ENCODE measurements around the gene BOD1L1.

The BOD1L1 gene

GRCh38 chr4:13535118-13535517, 92.4 kb downstream of the BOD1L1 start:
- no peak overlapping the region for H3K4me3 ChIP-seq (ENCODE audit: low read depth in 1 of 5, low read length in 5 of 5)
- H3K27ac ChIP-seq (ENCODE audit: low read depth, low read length) = no peak overlapping the region
- no peak overlapping the region for H3K9ac ChIP-seq (ENCODE audit: low read length in 5 of 5)
- peaks cover 72 to 96% (median 89%) of the 10 kb centered on the region in 5 donors for H3K27me3 ChIP-seq (ENCODE audit: control insufficient read depth in 5 of 5, insufficient read depth in 4 of 5, low read length in 5 of 5)
- no peaks in the 10 kb centered on the region for H3K9me3 ChIP-seq (ENCODE audit: control insufficient read depth in 5 of 5, low read length in 5 of 5)
- no peaks in the 10 kb centered on the region for H3K36me3 ChIP-seq (ENCODE audit: control insufficient read depth in 5 of 5, insufficient read depth in 5 of 5, low read length in 5 of 5)
- peaks cover 0 to 16% (median 12%) of the 10 kb centered on the region in 5 donors for H3K4me1 ChIP-seq (ENCODE audit: control insufficient read depth in 5 of 5, insufficient read depth in 5 of 5, low read length in 5 of 5)

DNA sequence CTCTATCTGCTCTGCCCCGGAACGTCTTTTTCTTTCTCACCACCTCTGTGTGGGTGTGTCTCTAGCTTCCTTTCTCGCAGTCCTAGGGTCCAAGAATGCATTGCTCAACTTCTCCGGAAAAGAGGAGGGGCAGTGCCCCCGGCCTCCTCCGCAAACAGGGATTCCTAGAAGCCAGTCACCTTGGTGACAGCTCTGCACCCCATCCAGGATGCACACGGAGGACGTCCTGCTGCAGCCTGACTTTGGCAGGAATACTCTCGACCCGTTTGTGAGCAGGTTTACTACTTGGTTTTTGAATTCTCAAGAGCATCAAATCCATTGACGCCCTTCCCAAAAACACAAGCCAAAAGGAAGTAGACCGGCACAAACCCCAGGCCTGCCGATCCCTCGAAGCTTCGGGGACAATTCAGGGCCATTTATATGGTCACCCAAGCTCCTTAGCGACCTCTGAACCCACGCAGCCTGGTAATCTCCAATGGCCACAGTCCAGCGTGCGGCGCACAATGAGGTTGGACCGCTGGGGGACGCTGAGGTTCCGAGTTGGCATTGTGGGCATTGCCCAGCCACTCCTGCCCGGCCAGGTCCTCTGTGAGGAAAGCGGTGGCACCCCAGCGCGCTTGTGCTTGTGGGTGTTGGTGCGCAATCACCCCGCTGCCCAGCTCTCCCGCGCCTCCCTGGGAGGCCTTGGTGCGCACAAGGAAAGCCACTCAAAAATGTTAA, 93.0 kb downstream of the BOD1L1 start:
- H3K9me3 ChIP-seq (ENCODE audit: control insufficient read depth in 5 of 5, low read length in 5 of 5) = no peaks in the 10 kb centered on the region
- H3K27ac ChIP-seq (ENCODE audit: low read depth, low read length) = no peak overlapping the region
- no peak overlapping the region for H3K9ac ChIP-seq (ENCODE audit: low read length in 5 of 5)
- H3K4me3 ChIP-seq (ENCODE audit: low read depth in 1 of 5, low read length in 5 of 5) = no peak overlapping the region
- peaks cover 71 to 96% (median 89%) of the 10 kb centered on the region in 5 donors for H3K27me3 ChIP-seq (ENCODE audit: control insufficient read depth in 5 of 5, insufficient read depth in 4 of 5, low read length in 5 of 5)
- H3K4me1 ChIP-seq (ENCODE audit: control insufficient read depth in 5 of 5, insufficient read depth in 5 of 5, low read length in 5 of 5) = peaks cover 0 to 11% (median 8%) of the 10 kb centered on the region in 5 donors
- H3K36me3 ChIP-seq (ENCODE audit: control insufficient read depth in 5 of 5, insufficient read depth in 5 of 5, low read length in 5 of 5) = no peaks in the 10 kb centered on the region

GRCh38 chr4:13533670-13534343, 93.7 kb downstream of the BOD1L1 start:
- Histone ChIP-seq H3K4me1 (ENCODE audit: control insufficient read depth in 5 of 5, insufficient read depth in 5 of 5, low read length in 5 of 5) (peaks cover 0 to 16% (median 5%) of the 10 kb centered on the region in 5 donors), H3K9ac (ENCODE audit: low read length in 5 of 5) (no peak overlapping the region), H3K9me3 (ENCODE audit: control insufficient read depth in 5 of 5, low read length in 5 of 5) (no peaks in the 10 kb centered on the region), H3K27ac (ENCODE audit: low read depth, low read length) (no peak overlapping the region), H3K27me3 (ENCODE audit: control insufficient read depth in 5 of 5, insufficient read depth in 4 of 5, low read length in 5 of 5) (peaks cover 70 to 96% (median 90%) of the 10 kb centered on the region in 5 donors), H3K4me3 (ENCODE audit: low read depth in 1 of 5, low read length in 5 of 5) (no peak overlapping the region), H3K36me3 (ENCODE audit: control insufficient read depth in 5 of 5, insufficient read depth in 5 of 5, low read length in 5 of 5) (no peaks in the 10 kb centered on the region)

DNA sequence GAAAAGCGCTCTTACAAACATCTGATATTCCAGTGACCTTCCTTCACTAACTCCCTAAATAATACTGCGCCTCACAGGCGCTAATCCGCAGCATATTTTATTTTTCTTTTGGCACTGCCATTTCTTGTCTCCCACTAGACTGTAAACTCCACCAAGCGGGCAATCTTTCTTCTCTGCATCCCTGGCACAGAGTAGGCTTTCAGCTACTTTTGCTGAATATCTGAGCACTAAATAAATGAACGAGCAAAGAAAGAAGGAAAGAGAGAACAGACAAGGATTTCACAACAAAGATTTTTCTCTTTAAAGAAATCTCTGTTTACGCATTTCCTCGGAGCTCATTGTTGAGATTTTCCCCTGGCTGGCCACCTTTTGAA, 95.9 kb downstream of the BOD1L1 start:
- Histone ChIP-seq H3K9ac (ENCODE audit: low read length in 5 of 5) (no peak overlapping the region), H3K27ac (ENCODE audit: low read depth, low read length) (no peak overlapping the region), H3K9me3 (ENCODE audit: control insufficient read depth in 5 of 5, low read length in 5 of 5) (no peaks in the 10 kb centered on the region), H3K4me1 (ENCODE audit: control insufficient read depth in 5 of 5, insufficient read depth in 5 of 5, low read length in 5 of 5) (peaks cover 0 to 19% (median 8%) of the 10 kb centered on the region in 5 donors), H3K36me3 (ENCODE audit: control insufficient read depth in 5 of 5, insufficient read depth in 5 of 5, low read length in 5 of 5) (no peaks in the 10 kb centered on the region), H3K4me3 (ENCODE audit: low read depth in 1 of 5, low read length in 5 of 5) (no peak overlapping the region), H3K27me3 (ENCODE audit: control insufficient read depth in 5 of 5, insufficient read depth in 4 of 5, low read length in 5 of 5) (peaks cover 64 to 96% (median 87%) of the 10 kb centered on the region in 5 donors)

- H3K27me3 ChIP-seq (ENCODE audit: control insufficient read depth in 5 of 5, insufficient read depth in 4 of 5, low read length in 5 of 5) = peaks cover 59 to 94% (median 84%) of the 10 kb centered on the region in 5 donors
These were observed 96.5 kb downstream of the BOD1L1 start for GRCh38 chr4:13530823-13531624.

DNA sequence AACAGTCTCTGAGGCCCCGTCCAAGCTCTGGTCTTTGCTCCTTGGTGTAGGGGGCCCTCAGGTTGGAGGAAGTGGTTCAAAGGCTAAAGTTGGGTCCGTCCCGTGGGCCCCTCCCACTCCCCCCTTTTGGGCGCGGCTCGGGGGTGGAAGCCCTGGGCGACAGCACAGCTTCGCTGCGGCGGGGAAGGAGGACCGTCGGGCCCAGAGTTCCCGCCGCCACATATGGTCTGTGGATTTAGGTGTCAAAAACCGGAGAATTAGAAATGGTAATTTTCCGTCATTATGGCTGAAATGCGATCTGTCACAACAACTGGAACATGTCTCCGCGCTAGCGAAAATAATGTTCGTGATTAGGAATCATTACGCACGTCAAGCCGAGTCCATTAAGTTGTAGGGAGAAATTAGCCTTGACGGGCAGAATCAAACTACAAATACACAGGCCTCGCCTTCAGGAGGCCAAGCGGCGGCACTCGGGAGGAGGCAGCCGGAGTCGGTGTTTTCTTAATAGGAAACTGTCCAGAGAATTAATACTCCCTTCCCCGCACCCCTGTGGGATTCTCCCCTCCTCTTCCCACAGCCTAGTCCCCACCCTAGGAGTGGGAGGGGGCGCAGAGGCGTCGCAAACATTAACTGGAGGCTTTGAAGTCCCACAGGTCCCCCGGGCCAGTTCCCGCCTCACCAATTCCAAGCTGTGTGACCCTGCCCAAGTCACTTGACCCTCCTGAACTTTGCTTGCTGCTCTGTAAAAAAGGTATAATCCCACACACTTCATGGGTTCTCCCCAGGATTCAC, 98.2 kb downstream of the BOD1L1 start:
- Histone ChIP-seq H3K9me3 (ENCODE audit: control insufficient read depth in 5 of 5, low read length in 5 of 5) (peaks cover 5 to 9% (median 7%) of the 10 kb centered on the region in 5 donors), H3K27ac (ENCODE audit: low read depth, low read length) (no peak overlapping the region), H3K4me3 (ENCODE audit: low read depth in 1 of 5, low read length in 5 of 5) (no peak overlapping the region), H3K36me3 (ENCODE audit: control insufficient read depth in 5 of 5, insufficient read depth in 5 of 5, low read length in 5 of 5) (no peaks in the 10 kb centered on the region), H3K9ac (ENCODE audit: low read length in 5 of 5) (no peak overlapping the region), H3K27me3 (ENCODE audit: control insufficient read depth in 5 of 5, insufficient read depth in 4 of 5, low read length in 5 of 5) (peaks cover 53 to 94% (median 85%) of the 10 kb centered on the region in 5 donors), H3K4me1 (ENCODE audit: control insufficient read depth in 5 of 5, insufficient read depth in 5 of 5, low read length in 5 of 5) (peaks cover 0 to 19% (median 8%) of the 10 kb centered on the region in 5 donors)

More at GRCh38 chr4:13530823-13531624, 96.5 kb downstream of the BOD1L1 start:
- peaks cover 0 to 19% (median 8%) of the 10 kb centered on the region in 5 donors for H3K4me1 ChIP-seq (ENCODE audit: control insufficient read depth in 5 of 5, insufficient read depth in 5 of 5, low read length in 5 of 5)
- no peak overlapping the region for H3K9ac ChIP-seq (ENCODE audit: low read length in 5 of 5)
- H3K36me3 ChIP-seq (ENCODE audit: control insufficient read depth in 5 of 5, insufficient read depth in 5 of 5, low read length in 5 of 5) = no peaks in the 10 kb centered on the region
- H3K9me3 ChIP-seq (ENCODE audit: control insufficient read depth in 5 of 5, low read length in 5 of 5) = no peaks in the 10 kb centered on the region
- no peak overlapping the region for H3K4me3 ChIP-seq (ENCODE audit: low read depth in 1 of 5, low read length in 5 of 5)
- no peak overlapping the region for H3K27ac ChIP-seq (ENCODE audit: low read depth, low read length)

- Histone ChIP-seq H3K27me3 (ENCODE audit: control insufficient read depth in 5 of 5, insufficient read depth in 4 of 5, low read length in 5 of 5) (peaks cover 48 to 94% (median 85%) of the 10 kb centered on the region in 5 donors), H3K9me3 (ENCODE audit: control insufficient read depth in 5 of 5, low read length in 5 of 5) (peaks cover 9 to 14% (median 12%) of the 10 kb centered on the region in 5 donors), H3K36me3 (ENCODE audit: control insufficient read depth in 5 of 5, insufficient read depth in 5 of 5, low read length in 5 of 5) (no peaks in the 10 kb centered on the region), H3K4me3 (ENCODE audit: low read depth in 1 of 5, low read length in 5 of 5) (peak overlapping the region in 1 of 5 donors; percentile 12), H3K27ac (ENCODE audit: low read depth, low read length) (no peak overlapping the region), H3K9ac (ENCODE audit: low read length in 5 of 5) (no peak overlapping the region), H3K4me1 (ENCODE audit: control insufficient read depth in 5 of 5, insufficient read depth in 5 of 5, low read length in 5 of 5) (peaks cover 0 to 19% (median 8%) of the 10 kb centered on the region in 5 donors)
These were observed 98.8 kb downstream of the BOD1L1 start for GRCh38 chr4:13528821-13529127.

GRCh38 chr4:13527981-13528820, 99.3 kb downstream of the BOD1L1 start:
- Histone ChIP-seq H3K4me3 (ENCODE audit: low read depth in 1 of 5, low read length in 5 of 5) (peak overlapping the region in 1 of 5 donors; percentile 12), H3K9ac (ENCODE audit: low read length in 5 of 5) (no peak overlapping the region), H3K4me1 (ENCODE audit: control insufficient read depth in 5 of 5, insufficient read depth in 5 of 5, low read length in 5 of 5) (peaks cover 0 to 19% (median 8%) of the 10 kb centered on the region in 5 donors), H3K27me3 (ENCODE audit: control insufficient read depth in 5 of 5, insufficient read depth in 4 of 5, low read length in 5 of 5) (peaks cover 47 to 94% (median 82%) of the 10 kb centered on the region in 5 donors), H3K9me3 (ENCODE audit: control insufficient read depth in 5 of 5, low read length in 5 of 5) (peaks cover 9 to 16% (median 14%) of the 10 kb centered on the region in 5 donors), H3K36me3 (ENCODE audit: control insufficient read depth in 5 of 5, insufficient read depth in 5 of 5, low read length in 5 of 5) (no peaks in the 10 kb centered on the region), H3K27ac (ENCODE audit: low read depth, low read length) (no peak overlapping the region)
